HepG2 (cell line): ENCODE data around the gene KAZN. TPM values are rescaled to one million over a fixed set of nuclear protein-coding genes. Genes with fewer than 3 reads are reported as not detected.

Experiments
- ATAC-seq: fragments of 200-7000 bp; cut with Tn5 transposase; 3 replicates; pipeline ENCODE4 v1.9.1; 2020; ENCODE audit warnings: mild to moderate bottlenecking, moderate library complexity
- BruUV-seq: library from RNA; stranded (reverse); fragments of 400-500 nt; replicated peaks from 2 replicates; lab custom pipeline; 2021; lab: Mats Ljungman, UMichigan
- CTCF ChIA-PET: fragments of 300-600 bp; formaldehyde crosslinking; extraction: SDS; loops from one replicate; lab custom pipeline; 2021; ENCODE audit warnings: low total read pairs, inconsistent platforms, low intra/inter-chr PET ratio; lab: Yijun Ruan, JAX
- POLR2A ChIA-PET: fragments of 350-600 bp; sonication (Branson Sonifier 250); formaldehyde crosslinking; loops from one replicate; lab custom pipeline; 2020; ENCODE audit warnings: antibody characterized with exemption, inconsistent platforms; lab: Yijun Ruan, JAX
- DNase-seq: peaks from one replicate; pipeline ENCODE4 v3.0.0-alpha.2; 2015; ENCODE audit warnings: low spot score
- FAIRE-seq: peaks from 3 replicates; lab custom pipeline; 2011; peaks lifted over from hg19 to GRCh38; lab: Jason Lieb, UNC
- H2AFZ ChIP-seq: one replicate; pipeline ENCODE4 v1.6.1; 2011; ENCODE audit warnings: low read length, inconsistent platforms
- H3K27ac ChIP-seq: fragments of 300-600 bp; 3 replicates; pipeline ENCODE4 v1.8.0; 2011; ENCODE audit warnings: mixed run types, mild to moderate bottlenecking, mixed read lengths, low read length, inconsistent platforms; ENCODE audit not compliant: insufficient read depth; ENCODE audit errors: extremely low read length
- H3K27me3 ChIP-seq, 2 experiments: fragments of 200-600 bp in 1 of 2; 2 replicates in 1 of 2; 3 replicates in 1 of 2; pipeline versions ENCODE4 v1.6.0 to v1.8.0; 2011; ENCODE audit warnings: low read length in 2 of 2, mild to moderate bottlenecking in 2 of 2, moderate library complexity in 2 of 2, inconsistent platforms in 1 of 2; ENCODE audit not compliant: insufficient read depth in 2 of 2, control insufficient read depth in 1 of 2
- H3K36me3 ChIP-seq, 2 experiments: fragments of 200-600 bp in 1 of 2; replicated peaks in 1 of 2; 2 replicates in 1 of 2; 3 replicates in 1 of 2; pipeline versions ENCODE4 v1.5.1 to v1.8.0; 2011; ENCODE audit warnings: low read length in 2 of 2, inconsistent platforms in 1 of 2; ENCODE audit not compliant: insufficient read depth in 2 of 2, control insufficient read depth in 1 of 2
- H3K4me1 ChIP-seq: 2 replicates; pipeline ENCODE4 v1.5.1; 2012; ENCODE audit warnings: low read length, inconsistent platforms; ENCODE audit not compliant: insufficient read depth
- H3K4me2 ChIP-seq: 2 replicates; pipeline ENCODE4 v1.6.0; 2011; ENCODE audit warnings: low read depth, low read length, inconsistent platforms
- H3K4me3 ChIP-seq, 3 experiments: fragments of 200-600 bp in 1 of 3; sonication (generic), shearing (Covaris generic) in 1 of 3; replicated peaks in 1 of 3; 2 replicates each; pipeline ENCODE4 v1.5.1; 2011 to 2016; ENCODE audit warnings: low read length in 3 of 3, inconsistent platforms in 2 of 3, low read depth in 2 of 3, mild to moderate bottlenecking in 2 of 3, control low read depth in 1 of 3, mixed read lengths in 1 of 3; ENCODE audit not compliant: insufficient read depth in 1 of 3
- H3K79me2 ChIP-seq: one replicate; pipeline ENCODE4 v1.6.1; 2011; ENCODE audit warnings: low read length, inconsistent platforms; ENCODE audit not compliant: insufficient read depth
- H3K9ac ChIP-seq: 2 replicates; pipeline ENCODE4 v1.6.0; 2011; ENCODE audit warnings: mild to moderate bottlenecking, low read depth, low read length, inconsistent platforms; ENCODE audit not compliant: insufficient read depth
- H3K9me3 ChIP-seq: 2 replicates; pipeline ENCODE4 v1.5.1; 2012; ENCODE audit warnings: mild to moderate bottlenecking, low read length
- H4K20me1 ChIP-seq: 2 replicates; pipeline ENCODE4 v1.6.0; 2011; ENCODE audit warnings: inconsistent platforms, mild to moderate bottlenecking, low read length, moderate library complexity; ENCODE audit not compliant: insufficient read depth
- AGO1 ChIP-seq: fragments of 200-400 bp; formaldehyde crosslinking; IDR thresholded peaks from 2 replicates; pipeline ENCODE4 v1.6.1; 2017; ENCODE audit warnings: mild to moderate bottlenecking, low read depth, low read length, moderate library complexity; ENCODE audit not compliant: poor library complexity, severe bottlenecking
- ELF3 ChIP-seq: IDR thresholded peaks from 2 replicates; pipeline ENCODE4 v1.6.1; 2016; ENCODE audit warnings: missing genetic modification reagents, missing compliant biosample characterization
- FOXK1 ChIP-seq: sonication (generic); formaldehyde crosslinking; IDR thresholded peaks from 2 replicates; pipeline ENCODE4 v1.4.0; 2020; ENCODE audit warnings: low read depth, missing genetic modification reagents, borderline replicate concordance
- HDAC1 ChIP-seq: sonication (generic); formaldehyde crosslinking; IDR thresholded peaks from 2 replicates; pipeline ENCODE4 v1.5.1; 2020; ENCODE audit warnings: mild to moderate bottlenecking, missing genetic modification reagents
- HOXA5 ChIP-seq: sonication (generic); formaldehyde crosslinking; IDR thresholded peaks from 2 replicates; pipeline ENCODE4 v1.4.0; 2020; ENCODE audit warnings: missing genetic modification reagents
- PHF21A ChIP-seq: sonication (generic); formaldehyde crosslinking; IDR thresholded peaks from 2 replicates; pipeline ENCODE4 v1.5.0; 2020; ENCODE audit warnings: mild to moderate bottlenecking, missing genetic modification reagents
- SP4 ChIP-seq: sonication (generic); formaldehyde crosslinking; IDR thresholded peaks from 2 replicates; pipeline ENCODE4 v1.8.1; 2023; ENCODE audit warnings: mild to moderate bottlenecking, missing genetic modification reagents
- ZFP36L1 ChIP-seq: sonication (generic); formaldehyde crosslinking; IDR thresholded peaks from 2 replicates; pipeline ENCODE4 v1.8.0; 2022; ENCODE audit warnings: mild to moderate bottlenecking, missing genetic modification reagents, moderate library complexity
- ZFP82 ChIP-seq: sonication (generic); formaldehyde crosslinking; IDR thresholded peaks from 2 replicates; pipeline ENCODE4 v1.5.1; 2020; ENCODE audit warnings: mild to moderate bottlenecking, missing genetic modification reagents, borderline replicate concordance
- ZNF253 ChIP-seq: sonication (generic); formaldehyde crosslinking; IDR thresholded peaks from 2 replicates; pipeline ENCODE4 v1.8.0; 2022; ENCODE audit warnings: mild to moderate bottlenecking, missing genetic modification reagents, borderline replicate concordance
- ZNF383 ChIP-seq: sonication (generic); formaldehyde crosslinking; IDR thresholded peaks from 2 replicates; pipeline ENCODE4 v1.4.0; 2020; ENCODE audit warnings: missing genetic modification reagents, mild to moderate bottlenecking, borderline replicate concordance
- ZNF660 ChIP-seq: sonication (generic); formaldehyde crosslinking; IDR thresholded peaks from 2 replicates; pipeline ENCODE4 v1.5.1; 2020; ENCODE audit warnings: mild to moderate bottlenecking, low read depth, missing genetic modification reagents, borderline replicate concordance
- ZNF776 ChIP-seq: sonication (generic); formaldehyde crosslinking; IDR thresholded peaks from 2 replicates; pipeline ENCODE4 v1.4.0; 2020; ENCODE audit warnings: mild to moderate bottlenecking, missing genetic modification reagents
- ZNF792 ChIP-seq: IDR thresholded peaks from 2 replicates; pipeline ENCODE4 v1.6.1; 2016
- WGBS: methylation state at CpG from one replicate; pipeline ENCODE4 v1.1.6; 2017; ENCODE audit warnings: low lambda C conversion rate; 5-methylcytosine and 5-hydroxymethylcytosine counted together
- in situ Hi-C: cut with HindIII; loops from 2 replicates; pipeline ENCODE4 v1.10.0; 2017; ENCODE audit warnings: low pct_unique_long_range_greater_than_20kb; ENCODE audit not compliant: extremely low pct_ligation_motif_present
- intact Hi-C: fragments of 100-400 bp; cut with micrococcal nuclease; formaldehyde crosslinking; loops from one replicate; pipeline ENCODE4 v1.10.0; 2022; ENCODE audit not compliant: unreplicated experiment
- polyA plus RNA-seq, 8 experiments: library from polyadenylated mRNA; depleted of rRNA in 3 of 8; stranded (reverse) in 7 of 8; unstranded in 1 of 8; fragments of >200 nt; fragmentation: Illumina TruSeq in 4 of 8; extraction: Trizol in 4 of 8; gene quantifications; 2 replicates each; pipeline versions ENCODE4 v1.2.1 to v1.2.3, GENCODE V29; 2011 to 2016; ENCODE audit warnings: low read depth in 4 of 8, missing spikeins in 1 of 8, mixed read lengths in 1 of 8; ENCODE audit not compliant: insufficient read depth in 1 of 8
- total RNA-seq, 5 experiments: library from RNA; depleted of rRNA; stranded (reverse); fragments of >200 nt; fragmentation: Illumina TruSeq; extraction: Trizol; gene quantifications; 2 replicates each; pipeline ENCODE4 v1.2.3, GENCODE V29; 2016; ENCODE audit warnings: low read depth in 1 of 5
- TF ChIP-seq, protein P1 (sequence below): sonication (generic); formaldehyde crosslinking; IDR thresholded peaks from 2 replicates; pipeline ENCODE4 v1.4.0; 2020; ENCODE audit warnings: mild to moderate bottlenecking, missing genetic modification reagents

KAZN gene
- total and polyA plus RNA-seq, 2 of the 13 experiments (the other 11 are each of a cell fraction or from before 2014, with no cell fraction given): 10.4 to 13.5 TPM

DNA sequence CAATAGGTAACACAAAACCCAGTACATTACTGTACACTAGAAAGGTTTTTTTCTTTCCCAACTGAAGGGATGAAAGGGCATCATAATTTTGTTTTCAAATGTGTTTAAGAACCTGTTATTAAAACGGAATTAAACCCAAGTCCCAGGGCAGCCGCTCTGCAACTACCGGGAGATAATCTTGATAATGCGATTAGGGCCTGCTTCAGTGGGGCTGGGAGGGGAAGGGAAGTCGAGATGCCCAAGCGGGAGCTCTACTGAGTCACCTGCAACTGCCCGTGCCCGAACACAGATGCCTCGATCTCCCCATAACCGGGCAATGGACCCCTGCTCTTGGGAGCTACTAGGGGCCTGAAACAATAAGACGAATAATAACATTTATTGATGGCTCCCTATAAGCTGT is 61.4 kb downstream of the KAZN start:
- Histone ChIP-seq H2AFZ (no peak overlapping the region), H3K4me1 (no peaks in the 10 kb centered on the region), H3K4me3 (no peak overlapping the region), H3K9me3 (no peaks in the 10 kb centered on the region), H3K9ac (no peak overlapping the region), H3K27me3 (peaks cover 3 to 51% of the 10 kb centered on the region in 2 experiments), H3K4me2 (no peak overlapping the region), H3K79me2 (no peaks in the 10 kb centered on the region), H3K36me3 (no peaks in the 10 kb centered on the region), H3K27ac (no peak overlapping the region), H4K20me1 (no peaks in the 10 kb centered on the region)
- 32% methylated on average over 8 of the region's 11 CpGs for WGBS
- FAIRE-seq: no peak
- ATAC-seq: no peak
- in situ Hi-C loops: no loop called here
- intact Hi-C loops: no loop called here
- TF ChIP-seq SP4 (CRISPR knock-in tag) (no peak), ZNF383 (CRISPR knock-in tag) (no peak), ZNF776 (no peak), ZFP82 (CRISPR knock-in tag) (no peak), HDAC1 (CRISPR knock-in tag) (no peak)
- POLR2A ChIA-PET: no interaction called here
- CTCF ChIA-PET: no interaction called here
- no peak for DNase-seq
- no TSS peak for BruUV-seq

DNA sequence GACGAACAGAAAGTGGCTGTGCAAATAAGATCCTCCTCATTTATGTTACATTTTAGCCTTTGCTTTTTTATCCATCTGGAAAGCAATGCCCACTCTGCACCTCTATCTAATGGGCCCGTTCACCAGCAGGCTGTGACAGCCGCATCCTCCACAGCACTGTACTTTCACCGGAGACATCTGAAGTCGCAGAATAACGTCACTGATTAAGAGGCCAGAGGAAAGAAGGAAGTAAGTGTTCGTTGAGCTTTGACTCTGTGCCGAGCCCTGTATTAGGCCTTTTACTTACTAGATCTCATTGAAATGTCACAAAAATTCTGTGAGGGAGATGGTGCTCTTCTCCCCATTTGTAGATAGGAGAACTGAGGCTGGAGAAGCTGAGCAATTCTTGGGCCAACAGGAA is 62.3 kb downstream of the KAZN start:
- no peak overlapping the region for H2AFZ ChIP-seq
- in situ Hi-C loops: no loop called here
- intact Hi-C loops: no loop called here
- no peak for ATAC-seq
- no peaks in the 10 kb centered on the region for H4K20me1 ChIP-seq
- no peaks in the 10 kb centered on the region for H3K36me3 ChIP-seq
- no peak overlapping the region for H3K4me2 ChIP-seq
- DNase-seq: no peak
- BruUV-seq: no TSS peak
- no peaks in the 10 kb centered on the region for H3K4me1 ChIP-seq
- POLR2A ChIA-PET: no interaction called here
- CTCF ChIA-PET: no interaction called here
- H3K4me3 ChIP-seq: no peak overlapping the region
- H3K9ac ChIP-seq: no peak overlapping the region
- no peak for FAIRE-seq
- H3K9me3 ChIP-seq: no peaks in the 10 kb centered on the region
- H3K27me3 ChIP-seq: peaks cover 1 to 52% of the 10 kb centered on the region in 2 experiments
- 8% methylated on average over 8 of the region's 8 CpGs for WGBS
- no peaks in the 10 kb centered on the region for H3K79me2 ChIP-seq
- H3K27ac ChIP-seq: no peak overlapping the region
- no peak for TF ChIP-seq AGO1
- TF ChIP-seq, protein P1, sequence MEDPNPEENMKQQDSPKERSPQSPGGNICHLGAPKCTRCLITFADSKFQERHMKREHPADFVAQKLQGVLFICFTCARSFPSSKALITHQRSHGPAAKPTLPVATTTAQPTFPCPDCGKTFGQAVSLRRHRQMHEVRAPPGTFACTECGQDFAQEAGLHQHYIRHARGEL (CRISPR knock-in tag): no peak
- no peak for TF ChIP-seq ZFP36L1 (CRISPR knock-in tag)
- TF ChIP-seq ELF3 (CRISPR knock-in tag): no peak
- no peak for TF ChIP-seq ZNF660 (CRISPR knock-in tag)
- no peak for TF ChIP-seq HOXA5 (CRISPR knock-in tag)
- no peak for TF ChIP-seq FOXK1 (CRISPR knock-in tag)
- no peak for TF ChIP-seq PHF21A (CRISPR knock-in tag)
- TF ChIP-seq ZNF253 (CRISPR knock-in tag): no peak
- TF ChIP-seq ZNF792: no peak
